ENCODE results near the gene MED27. TPM values are rescaled to one million over a fixed set of nuclear protein-coding genes. Genes with fewer than 3 reads are reported as not detected.
"Not testable (repeated sequence)": the region's sequence is repeated elsewhere in the genome, so short reads cannot be mapped to it uniquely, and the experiment has no call there.

Gene MED27
- total RNA-seq, 1 donor from 2014 or later: 31.3 TPM

DNA sequence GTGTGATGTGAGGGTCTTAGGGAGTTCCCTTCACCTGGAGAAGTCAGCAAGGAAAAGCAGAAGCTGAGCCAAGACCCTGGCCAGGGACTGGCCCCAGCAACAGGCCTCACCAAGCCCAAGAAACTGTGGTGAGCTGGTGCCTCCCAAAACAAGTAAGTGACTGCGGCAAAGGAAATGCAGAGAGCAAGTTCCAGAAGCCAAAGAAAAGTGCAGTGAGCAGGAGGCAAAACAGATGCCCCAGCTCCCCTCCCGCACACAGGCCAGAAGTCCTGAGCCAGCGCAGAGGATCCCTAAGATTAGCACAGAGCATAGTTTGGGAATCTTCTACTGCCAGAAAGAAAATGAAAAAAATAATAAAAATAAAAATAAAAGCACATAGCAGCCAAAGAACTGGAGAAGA lies 13.2 kb downstream of the MED27 start:
- H3K4me3 Mint-ChIP-seq: no peak overlapping the region
- peaks cover 8% of the 10 kb centered on the region for H3K36me3 Mint-ChIP-seq (ENCODE audit: low read depth)

GRCh38 chr9:132066057-132066456 lies 13.6 kb downstream of the MED27 start:
- peaks cover 5% of the 10 kb centered on the region for H3K4me1 Mint-ChIP-seq

More for the DNA sequence above, 13.2 kb downstream of the MED27 start:
- H3K4me1 Mint-ChIP-seq: peaks cover 5% of the 10 kb centered on the region
- no peak overlapping the region for H3K27ac Mint-ChIP-seq (ENCODE audit: unreplicated experiment)
- H3K27me3 Mint-ChIP-seq (ENCODE audit: low read depth): no peaks in the 10 kb centered on the region
- DNase-seq (ENCODE audit: low read depth, low spot score): no peak
- no peaks in the 10 kb centered on the region for H3K9me3 Mint-ChIP-seq
- no peak for TF ChIP-seq CTCF (conservative IDR thresholded peaks at IDR 0.05)

GRCh38 chr9:132063281-132063680 lies 16.4 kb downstream of the MED27 start:
- Mint-ChIP-seq H3K9me3 (no peaks in the 10 kb centered on the region), H3K27ac (ENCODE audit: unreplicated experiment) (no peak overlapping the region), H3K36me3 (ENCODE audit: low read depth) (peaks cover 6% of the 10 kb centered on the region), H3K4me1 (peaks cover 5% of the 10 kb centered on the region), H3K27me3 (ENCODE audit: low read depth) (no peaks in the 10 kb centered on the region), H3K4me3 (no peak overlapping the region)
- no peak for DNase-seq (ENCODE audit: low read depth, low spot score)
- no peak for TF ChIP-seq CTCF (conservative IDR thresholded peaks at IDR 0.05)

More at GRCh38 chr9:132066057-132066456, 13.6 kb downstream of the MED27 start:
- no peak for TF ChIP-seq CTCF (conservative IDR thresholded peaks at IDR 0.05)
- Mint-ChIP-seq H3K27ac (ENCODE audit: unreplicated experiment) (no peak overlapping the region), H3K4me3 (no peak overlapping the region), H3K9me3 (no peaks in the 10 kb centered on the region), H3K36me3 (ENCODE audit: low read depth) (peaks cover 3% of the 10 kb centered on the region), H3K27me3 (ENCODE audit: low read depth) (no peaks in the 10 kb centered on the region)
- DNase-seq (ENCODE audit: low read depth, low spot score): no peak

DNA sequence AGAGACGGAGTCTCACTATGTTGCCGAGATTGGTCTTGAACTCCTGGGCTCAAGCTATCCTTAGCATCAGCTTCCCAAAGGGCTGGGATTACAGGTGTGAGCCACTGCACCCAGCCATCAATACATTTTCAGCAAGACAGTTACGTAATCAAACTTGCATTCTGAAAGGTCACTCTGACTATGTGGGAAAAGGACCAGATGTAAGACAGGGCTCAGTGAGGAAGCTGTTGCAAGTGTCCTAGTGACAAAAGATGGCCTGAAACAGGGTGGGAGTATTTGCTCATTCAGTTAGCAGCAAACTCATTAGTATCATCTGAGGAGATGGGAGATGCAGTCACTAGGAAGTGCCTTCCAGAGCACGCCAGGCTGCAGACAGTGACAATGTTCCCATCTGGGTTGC lies 16.9 kb downstream of the MED27 start:
- DNase-seq (ENCODE audit: low read depth, low spot score): no peak
- no peak for TF ChIP-seq CTCF (conservative IDR thresholded peaks at IDR 0.05)
- no peak overlapping the region for H3K27ac Mint-ChIP-seq (ENCODE audit: unreplicated experiment)
- H3K27me3 Mint-ChIP-seq (ENCODE audit: low read depth): no peaks in the 10 kb centered on the region
- H3K4me3 Mint-ChIP-seq: no peak overlapping the region
- peaks cover 6% of the 10 kb centered on the region for H3K36me3 Mint-ChIP-seq (ENCODE audit: low read depth)
- peaks cover 5% of the 10 kb centered on the region for H3K4me1 Mint-ChIP-seq
- H3K9me3 Mint-ChIP-seq: no peaks in the 10 kb centered on the region

DNA sequence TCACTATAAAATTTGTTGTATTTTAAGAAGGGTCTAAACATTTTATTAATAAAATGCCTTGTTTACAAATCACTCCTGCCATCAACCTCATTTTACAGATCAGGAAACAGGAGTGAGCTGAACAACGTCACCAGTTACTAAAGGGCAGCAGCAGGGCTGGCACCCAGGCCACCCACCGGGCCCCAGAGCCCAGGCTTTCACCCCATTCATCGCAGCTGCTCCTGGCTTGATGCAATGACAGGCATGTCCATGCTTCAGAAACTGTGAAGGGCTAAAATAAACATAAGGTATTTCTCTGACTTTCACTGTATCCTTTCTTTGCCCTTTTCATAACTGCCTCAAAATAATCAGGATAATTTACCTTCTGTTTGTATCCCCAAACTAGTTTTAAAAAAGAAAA lies 18.1 kb downstream of the MED27 start:
- DNase-seq (ENCODE audit: low read depth, low spot score): no peak
- Mint-ChIP-seq H3K4me1 (peaks cover 8% of the 10 kb centered on the region), H3K27me3 (ENCODE audit: low read depth) (no peaks in the 10 kb centered on the region), H3K9me3 (no peaks in the 10 kb centered on the region), H3K27ac (ENCODE audit: unreplicated experiment) (no peak overlapping the region), H3K4me3 (no peak overlapping the region), H3K36me3 (ENCODE audit: low read depth) (peaks cover 6% of the 10 kb centered on the region)
- no peak for TF ChIP-seq CTCF (conservative IDR thresholded peaks at IDR 0.05)

- Mint-ChIP-seq H3K36me3 (ENCODE audit: low read depth) (peaks cover 4% of the 10 kb centered on the region), H3K4me1 (peaks cover 8% of the 10 kb centered on the region), H3K4me3 (no peak overlapping the region), H3K9me3 (no peaks in the 10 kb centered on the region), H3K27me3 (ENCODE audit: low read depth) (no peaks in the 10 kb centered on the region), H3K27ac (ENCODE audit: unreplicated experiment) (no peak overlapping the region)
- TF ChIP-seq CTCF (conservative IDR thresholded peaks at IDR 0.05): no peak
- no peak for DNase-seq (ENCODE audit: low read depth, low spot score)
These were observed 20.3 kb downstream of the MED27 start for GRCh38 chr9:132059361-132059760.

DNA sequence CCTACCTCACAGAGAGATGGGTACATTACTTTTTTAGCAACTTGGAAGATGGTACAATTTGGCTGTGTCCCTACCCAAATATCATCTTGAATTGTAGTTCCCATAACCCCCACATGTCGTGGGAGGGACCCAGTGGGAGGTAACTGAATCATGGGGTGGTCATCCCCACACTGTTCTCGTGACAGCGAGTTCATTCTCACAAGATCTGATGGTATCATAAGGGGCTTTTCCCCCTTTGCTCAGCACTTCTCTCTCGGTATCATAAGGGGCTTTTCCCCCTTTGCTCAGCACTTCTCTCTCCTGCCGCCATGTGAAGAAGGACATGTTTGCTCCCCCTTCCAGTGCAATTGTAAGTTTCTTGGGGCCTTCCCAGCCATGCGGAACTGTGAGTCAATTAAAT lies 21.4 kb downstream of the MED27 start:
- H3K4me3 Mint-ChIP-seq; H3K4me1 Mint-ChIP-seq; H3K9me3 Mint-ChIP-seq; H3K27ac Mint-ChIP-seq (ENCODE audit: unreplicated experiment); DNase-seq (ENCODE audit: low read depth, low spot score); H3K27me3 Mint-ChIP-seq (ENCODE audit: low read depth); H3K36me3 Mint-ChIP-seq (ENCODE audit: low read depth): not testable (repeated sequence)

All from neural crest cell (in vitro differentiated cells).